GM12878 (cell line): ENCODE results near the gene IL4I1. TPM values are rescaled to one million over a fixed set of nuclear protein-coding genes. Genes with fewer than 3 reads are reported as not detected.
A peak's percentile ranks its signal among the peaks of the same experiment; 100 is the strongest.

ENCODE experiments used
- ASH2L ChIP-seq: fragments of 300-600, 200-600 bp; sonication (generic); IDR thresholded peaks from 2 replicates; pipeline ENCODE4 v1.6.1; 2017; ENCODE audit warnings: low read depth, mild to moderate bottlenecking, borderline replicate concordance
- DPF2 ChIP-seq: fragments of 450-650 bp; IDR thresholded peaks from 2 replicates; pipeline ENCODE4 v1.6.1; 2017; ENCODE audit warnings: mild to moderate bottlenecking
- EP300 ChIP-seq, 2 experiments: fragments of 150-350 bp in 1 of 2; IDR thresholded peaks; 2 replicates each; pipeline ENCODE4 v1.6.1; 2011 to 2012; ENCODE audit warnings: low read depth in 2 of 2, low read length in 2 of 2, borderline replicate concordance in 1 of 2, improper control_type of control experiment in 1 of 2, inconsistent platforms in 1 of 2; ENCODE audit not compliant: control insufficient read depth in 1 of 2
- FOXK2 ChIP-seq: fragments of 450-650 bp; IDR thresholded peaks from 2 replicates; pipeline ENCODE4 v1.6.1; 2017; ENCODE audit warnings: mild to moderate bottlenecking, moderate library complexity
- JUNB ChIP-seq: IDR thresholded peaks from 2 replicates; pipeline ENCODE4 v1.6.1; 2016; ENCODE audit warnings: antibody characterized with exemption, mild to moderate bottlenecking
- KLF5 ChIP-seq: fragments of 450-650 bp; IDR thresholded peaks from 2 replicates; pipeline ENCODE4 v1.6.1; 2014; ENCODE audit warnings: mild to moderate bottlenecking; ENCODE audit not compliant: partially characterized antibody
- MTA3 ChIP-seq: IDR thresholded peaks from 2 replicates; pipeline ENCODE4 v1.6.1; 2012; ENCODE audit warnings: low read length, inconsistent platforms, borderline replicate concordance
- POLR2AphosphoS2 ChIP-seq: IDR thresholded peaks from 2 replicates; pipeline ENCODE4 v1.6.1; 2011; ENCODE audit warnings: low read depth, mild to moderate bottlenecking, low read length, improper control_type of control experiment, moderate library complexity
- POLR2AphosphoS5 ChIP-seq: IDR thresholded peaks from 2 replicates; pipeline ENCODE4 v1.6.1; 2011; ENCODE audit warnings: mild to moderate bottlenecking, low read length, inconsistent platforms
- RAD51 ChIP-seq: fragments of 450-650 bp; IDR thresholded peaks from 2 replicates; pipeline ENCODE4 v1.6.1; 2016; ENCODE audit warnings: moderate library complexity, mild to moderate bottlenecking, inconsistent platforms
- RUNX3 ChIP-seq: IDR thresholded peaks from 2 replicates; pipeline ENCODE4 v1.6.1; 2012; ENCODE audit warnings: low read length, inconsistent platforms
- SP1 ChIP-seq: IDR thresholded peaks from one replicate; pipeline ENCODE4 v1.6.1; 2011; ENCODE audit warnings: low read depth, low read length
- TARDBP ChIP-seq: IDR thresholded peaks from 2 replicates; pipeline ENCODE4 v1.6.1; 2016; ENCODE audit warnings: borderline replicate concordance
- YY1 ChIP-seq: IDR thresholded peaks from 2 replicates; pipeline ENCODE4 v1.6.1; 2011; ENCODE audit warnings: low read depth, mild to moderate bottlenecking, low read length
- polyA plus RNA-seq, 11 experiments: library from polyadenylated mRNA; depleted of rRNA in 4 of 11; unstranded in 6 of 11; stranded (reverse) in 5 of 11; fragments of >200 nt; fragmentation: Nextera tagmentation in 4 of 11; fragmentation: Illumina TruSeq in 1 of 11; extraction: Ambion mirVana in 4 of 11; extraction: Trizol in 1 of 11; gene quantifications; 1 replicate in 1 of 11; 2 replicates in 10 of 11; pipeline versions ENCODE4 v1.2.1 to v1.2.3, GENCODE V29; 2011 to 2016; ENCODE audit warnings: inconsistent platforms in 2 of 11, missing spikeins in 2 of 11, low read depth in 1 of 11
- total RNA-seq, 4 experiments: library from RNA; depleted of rRNA in 3 of 4; stranded (reverse); fragments of >200 nt in 3 of 4; fragmentation: Illumina TruSeq in 1 of 4; extraction: Trizol in 1 of 4; gene quantifications; 2 replicates each; pipeline versions ENCODE4 v1.2.1 to v1.2.3, GENCODE V29; 2013 to 2021
- TF ChIP-seq, protein P1 (sequence below): fragments of 450-650 bp; IDR thresholded peaks from 2 replicates; pipeline ENCODE4 v1.6.1; 2018; ENCODE audit warnings: mild to moderate bottlenecking, low read depth, moderate library complexity; ENCODE audit not compliant: partially characterized antibody
- TF ChIP-seq, protein P2 (sequence below): IDR thresholded peaks from 2 replicates; pipeline ENCODE4 v1.6.1; 2011; ENCODE audit warnings: borderline replicate concordance, low read depth, mild to moderate bottlenecking, moderate library complexity, mixed read lengths, low read length; ENCODE audit not compliant: insufficient read depth; ENCODE audit errors: extremely low read length
- TF ChIP-seq, protein P3 (sequence below): fragments of 450-650 bp; IDR thresholded peaks from 2 replicates; pipeline ENCODE4 v1.6.1; 2016; ENCODE audit warnings: mild to moderate bottlenecking
- TF ChIP-seq, protein P4 (sequence below): IDR thresholded peaks from 2 replicates; pipeline ENCODE4 v1.6.1; 2012; ENCODE audit warnings: low read depth, low read length, improper control_type of control experiment
- TF ChIP-seq, protein P5 (sequence below): fragments of 450-650 bp; IDR thresholded peaks from 2 replicates; pipeline ENCODE4 v1.6.1; 2017; ENCODE audit warnings: mild to moderate bottlenecking, low read depth, inconsistent platforms; ENCODE audit not compliant: poor library complexity, severe bottlenecking
- TF ChIP-seq, protein P6 (sequence below): fragments of 450-650 bp; conservative IDR thresholded peaks from 2 replicates; pipeline ENCODE4 v1.6.1; 2017; ENCODE audit warnings: mild to moderate bottlenecking, moderate library complexity

The IL4I1 gene
- total and polyA plus RNA-seq, 10 of the 15 experiments (the other 5 are each of a cell fraction or from before 2014, with no cell fraction given) = 0.62 to 83.8 (median 42.8) TPM

DNA sequence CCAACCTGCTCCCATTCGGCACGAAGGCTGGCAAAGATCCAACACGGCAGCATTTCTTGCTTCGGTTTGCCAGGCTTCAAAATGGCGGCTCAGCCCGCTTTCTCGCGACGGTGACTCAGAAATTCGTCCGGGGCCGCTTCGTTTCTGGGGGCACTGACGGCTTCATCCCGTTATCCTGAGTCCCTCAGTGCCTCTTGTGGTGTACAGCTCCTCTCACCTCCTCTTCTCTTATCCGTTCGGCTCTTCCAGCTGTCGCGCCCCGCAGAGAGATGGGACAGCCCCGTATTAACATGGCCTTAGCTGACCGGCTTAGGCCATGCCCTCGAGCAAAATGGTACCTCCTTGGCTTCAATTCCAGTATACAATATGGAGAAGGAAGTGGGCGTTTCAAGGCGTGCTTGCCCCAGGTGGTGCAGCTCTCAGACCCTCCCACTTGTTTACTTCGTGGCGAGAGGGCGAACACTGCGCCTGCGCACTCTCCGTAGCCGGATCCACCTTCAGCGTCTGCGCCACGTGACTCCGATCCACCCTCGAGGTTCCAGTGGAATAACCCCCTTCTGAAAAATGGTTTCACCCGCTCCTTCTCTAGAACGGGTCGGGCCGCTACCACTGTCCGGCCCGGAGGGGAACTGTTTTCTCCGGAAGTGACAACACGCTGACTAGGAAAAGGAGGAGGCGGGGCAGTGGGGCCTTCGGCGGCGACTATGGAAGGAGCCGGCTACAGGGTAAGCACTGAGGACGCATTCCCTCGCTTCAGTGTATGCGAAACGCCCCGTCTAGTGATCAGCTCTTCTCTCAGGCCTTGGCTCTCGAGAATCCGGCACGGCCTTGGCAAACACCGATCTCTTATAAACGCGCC is 19.4 kb downstream of the IL4I1 start, which contains the start of the genes AKT1S1 and TBC1D17 (continued):
- TF ChIP-seq RUNX3 (peak; percentile 47; the same call in 1 of the 2 replicates), TARDBP (no peak; the same call in 1 of the 2 replicates), POLR2AphosphoS5 (peak; percentile 84), SP1 (peak; percentile 75), RAD51 (peak; percentile 98), JUNB (no peak; the same call in 1 of the 2 replicates), KLF5 (peak; percentile 99), FOXK2 (peak; percentile 98), EP300 (IDR thresholded peaks at IDR 0.05; ENCODE audit: borderline replicate concordance in 1 of 2, control insufficient read depth in 1 of 2, low read depth in 2 of 2, low read length in 2 of 2) (no peak; a peak in 1 of 4 replicates), ASH2L (0 out of 2 replicates have a peak, but pooled peaks have one; percentile 40), POLR2AphosphoS2 (no peak), YY1 (peak; percentile 95), MTA3 (no peak), DPF2 (no peak; the same call in 1 of the 2 replicates)
- TF ChIP-seq, protein P1, sequence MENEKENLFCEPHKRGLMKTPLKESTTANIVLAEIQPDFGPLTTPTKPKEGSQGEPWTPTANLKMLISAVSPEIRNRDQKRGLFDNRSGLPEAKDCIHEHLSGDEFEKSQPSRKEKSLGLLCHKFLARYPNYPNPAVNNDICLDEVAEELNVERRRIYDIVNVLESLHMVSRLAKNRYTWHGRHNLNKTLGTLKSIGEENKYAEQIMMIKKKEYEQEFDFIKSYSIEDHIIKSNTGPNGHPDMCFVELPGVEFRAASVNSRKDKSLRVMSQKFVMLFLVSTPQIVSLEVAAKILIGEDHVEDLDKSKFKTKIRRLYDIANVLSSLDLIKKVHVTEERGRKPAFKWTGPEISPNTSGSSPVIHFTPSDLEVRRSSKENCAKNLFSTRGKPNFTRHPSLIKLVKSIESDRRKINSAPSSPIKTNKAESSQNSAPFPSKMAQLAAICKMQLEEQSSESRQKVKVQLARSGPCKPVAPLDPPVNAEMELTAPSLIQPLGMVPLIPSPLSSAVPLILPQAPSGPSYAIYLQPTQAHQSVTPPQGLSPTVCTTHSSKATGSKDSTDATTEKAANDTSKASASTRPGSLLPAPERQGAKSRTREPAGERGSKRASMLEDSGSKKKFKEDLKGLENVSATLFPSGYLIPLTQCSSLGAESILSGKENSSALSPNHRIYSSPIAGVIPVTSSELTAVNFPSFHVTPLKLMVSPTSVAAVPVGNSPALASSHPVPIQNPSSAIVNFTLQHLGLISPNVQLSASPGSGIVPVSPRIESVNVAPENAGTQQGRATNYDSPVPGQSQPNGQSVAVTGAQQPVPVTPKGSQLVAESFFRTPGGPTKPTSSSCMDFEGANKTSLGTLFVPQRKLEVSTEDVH = peak; percentile 83
- TF ChIP-seq, protein P2, sequence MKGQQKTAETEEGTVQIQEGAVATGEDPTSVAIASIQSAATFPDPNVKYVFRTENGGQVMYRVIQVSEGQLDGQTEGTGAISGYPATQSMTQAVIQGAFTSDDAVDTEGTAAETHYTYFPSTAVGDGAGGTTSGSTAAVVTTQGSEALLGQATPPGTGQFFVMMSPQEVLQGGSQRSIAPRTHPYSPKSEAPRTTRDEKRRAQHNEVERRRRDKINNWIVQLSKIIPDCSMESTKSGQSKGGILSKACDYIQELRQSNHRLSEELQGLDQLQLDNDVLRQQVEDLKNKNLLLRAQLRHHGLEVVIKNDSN = peak; percentile 96
- TF ChIP-seq, protein P3, sequence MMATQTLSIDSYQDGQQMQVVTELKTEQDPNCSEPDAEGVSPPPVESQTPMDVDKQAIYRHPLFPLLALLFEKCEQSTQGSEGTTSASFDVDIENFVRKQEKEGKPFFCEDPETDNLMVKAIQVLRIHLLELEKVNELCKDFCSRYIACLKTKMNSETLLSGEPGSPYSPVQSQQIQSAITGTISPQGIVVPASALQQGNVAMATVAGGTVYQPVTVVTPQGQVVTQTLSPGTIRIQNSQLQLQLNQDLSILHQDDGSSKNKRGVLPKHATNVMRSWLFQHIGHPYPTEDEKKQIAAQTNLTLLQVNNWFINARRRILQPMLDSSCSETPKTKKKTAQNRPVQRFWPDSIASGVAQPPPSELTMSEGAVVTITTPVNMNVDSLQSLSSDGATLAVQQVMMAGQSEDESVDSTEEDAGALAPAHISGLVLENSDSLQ = no peak
- TF ChIP-seq, protein P4, sequence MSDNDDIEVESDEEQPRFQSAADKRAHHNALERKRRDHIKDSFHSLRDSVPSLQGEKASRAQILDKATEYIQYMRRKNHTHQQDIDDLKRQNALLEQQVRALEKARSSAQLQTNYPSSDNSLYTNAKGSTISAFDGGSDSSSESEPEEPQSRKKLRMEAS = peak; percentile 98
- TF ChIP-seq, protein P5, sequence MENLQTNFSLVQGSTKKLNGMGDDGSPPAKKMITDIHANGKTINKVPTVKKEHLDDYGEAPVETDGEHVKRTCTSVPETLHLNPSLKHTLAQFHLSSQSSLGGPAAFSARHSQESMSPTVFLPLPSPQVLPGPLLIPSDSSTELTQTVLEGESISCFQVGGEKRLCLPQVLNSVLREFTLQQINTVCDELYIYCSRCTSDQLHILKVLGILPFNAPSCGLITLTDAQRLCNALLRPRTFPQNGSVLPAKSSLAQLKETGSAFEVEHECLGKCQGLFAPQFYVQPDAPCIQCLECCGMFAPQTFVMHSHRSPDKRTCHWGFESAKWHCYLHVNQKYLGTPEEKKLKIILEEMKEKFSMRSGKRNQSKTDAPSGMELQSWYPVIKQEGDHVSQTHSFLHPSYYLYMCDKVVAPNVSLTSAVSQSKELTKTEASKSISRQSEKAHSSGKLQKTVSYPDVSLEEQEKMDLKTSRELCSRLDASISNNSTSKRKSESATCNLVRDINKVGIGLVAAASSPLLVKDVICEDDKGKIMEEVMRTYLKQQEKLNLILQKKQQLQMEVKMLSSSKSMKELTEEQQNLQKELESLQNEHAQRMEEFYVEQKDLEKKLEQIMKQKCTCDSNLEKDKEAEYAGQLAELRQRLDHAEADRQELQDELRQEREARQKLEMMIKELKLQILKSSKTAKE = peak; percentile 91
- TF ChIP-seq, protein P6, sequence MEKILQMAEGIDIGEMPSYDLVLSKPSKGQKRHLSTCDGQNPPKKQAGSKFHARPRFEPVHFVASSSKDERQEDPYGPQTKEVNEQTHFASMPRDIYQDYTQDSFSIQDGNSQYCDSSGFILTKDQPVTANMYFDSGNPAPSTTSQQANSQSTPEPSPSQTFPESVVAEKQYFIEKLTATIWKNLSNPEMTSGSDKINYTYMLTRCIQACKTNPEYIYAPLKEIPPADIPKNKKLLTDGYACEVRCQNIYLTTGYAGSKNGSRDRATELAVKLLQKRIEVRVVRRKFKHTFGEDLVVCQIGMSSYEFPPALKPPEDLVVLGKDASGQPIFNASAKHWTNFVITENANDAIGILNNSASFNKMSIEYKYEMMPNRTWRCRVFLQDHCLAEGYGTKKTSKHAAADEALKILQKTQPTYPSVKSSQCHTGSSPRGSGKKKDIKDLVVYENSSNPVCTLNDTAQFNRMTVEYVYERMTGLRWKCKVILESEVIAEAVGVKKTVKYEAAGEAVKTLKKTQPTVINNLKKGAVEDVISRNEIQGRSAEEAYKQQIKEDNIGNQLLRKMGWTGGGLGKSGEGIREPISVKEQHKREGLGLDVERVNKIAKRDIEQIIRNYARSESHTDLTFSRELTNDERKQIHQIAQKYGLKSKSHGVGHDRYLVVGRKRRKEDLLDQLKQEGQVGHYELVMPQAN = peak; percentile 88
